Large intestine (tissue), 3 donors: ENCODE measurements around the gene ABHD14A. TPM values are rescaled to one million over a fixed set of nuclear protein-coding genes. Genes with fewer than 3 reads are reported as not detected.

Experiments
- DNase-seq, 2 donors: peaks; one replicate each; pipeline versions ENCODE4 v3.0.0 to v3.0.0-alpha.2; 2013
- H3K27ac ChIP-seq: one replicate; pipeline ENCODE4 v1.5.1; 2013; ENCODE audit warnings: low read length
- H3K27me3 ChIP-seq: 2 replicates; pipeline ENCODE4 v1.6.1; 2013; ENCODE audit warnings: low read length; ENCODE audit not compliant: control insufficient read depth, insufficient read depth
- H3K36me3 ChIP-seq: 2 replicates; pipeline ENCODE4 v1.6.1; 2013; ENCODE audit warnings: low read length; ENCODE audit not compliant: control insufficient read depth, insufficient read depth
- H3K4me1 ChIP-seq: one replicate; pipeline ENCODE4 v1.6.1; 2013; ENCODE audit warnings: low read length; ENCODE audit not compliant: control insufficient read depth, insufficient read depth
- H3K4me3 ChIP-seq: one replicate; pipeline ENCODE4 v1.5.1; 2013; ENCODE audit warnings: low read length
- H3K9me3 ChIP-seq: one replicate; pipeline ENCODE4 v1.6.1; 2013; ENCODE audit warnings: mild to moderate bottlenecking, low read depth, low read length, moderate library complexity; ENCODE audit not compliant: control insufficient read depth
- WGBS: methylation state at CpG from one replicate; pipeline ENCODE4 v1.1.5; 2013; ENCODE audit warnings: low lambda C conversion rate; ENCODE audit not compliant: insufficient coverage; 5-methylcytosine and 5-hydroxymethylcytosine counted together
- polyA plus RNA-seq: library from polyadenylated mRNA; unstranded; fragments of 120-200 nt; gene quantifications from one replicate; pipeline ENCODE4 v1.2.1, GENCODE V29; 2013

ABHD14A gene
- polyA plus RNA-seq, 1 donor: 14.1 TPM

GRCh38 chr3:51947215-51947900, 27.5 kb upstream of the ABHD14A start:
- peaks cover 11% of the 10 kb centered on the region for H3K4me1 ChIP-seq
- no peak for DNase-seq
- H3K36me3 ChIP-seq: peaks cover 2% of the 10 kb centered on the region
- no peak overlapping the region for H3K27ac ChIP-seq
- no CpG with 5 or more reads among the region's 13 CpGs for WGBS
- no peak overlapping the region for H3K4me3 ChIP-seq
- no peaks in the 10 kb centered on the region for H3K27me3 ChIP-seq
- no peaks in the 10 kb centered on the region for H3K9me3 ChIP-seq

DNA sequence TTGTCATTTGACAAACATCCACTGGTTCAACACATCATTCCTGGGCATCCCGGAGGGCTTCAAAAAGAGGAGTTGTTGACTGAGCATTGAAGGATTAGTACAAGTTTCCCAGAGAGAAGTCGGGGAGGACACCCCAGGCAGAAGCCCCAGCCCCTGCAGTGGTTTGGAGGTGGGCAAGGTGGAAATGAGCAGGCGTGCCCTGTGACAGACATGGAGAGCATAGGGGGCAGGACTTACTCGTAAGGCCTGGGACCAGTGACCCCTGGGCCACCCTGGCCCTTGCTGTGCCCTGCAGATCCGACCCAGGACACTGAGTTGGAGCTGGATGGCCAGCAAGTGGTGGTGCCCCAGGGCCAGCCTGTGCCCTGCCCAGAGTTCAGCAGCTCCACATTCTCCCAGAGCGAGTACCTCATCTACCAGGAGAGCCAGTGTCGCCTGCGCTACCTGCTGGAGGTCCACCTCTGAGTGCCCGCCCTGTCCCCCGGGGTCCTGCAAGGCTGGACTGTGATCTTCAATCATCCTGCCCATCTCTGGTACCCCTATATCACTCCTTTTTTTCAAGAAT, 26.8 kb upstream of the ABHD14A start:
- no peak for DNase-seq
- H3K4me3 ChIP-seq: no peak overlapping the region
- peaks cover 4% of the 10 kb centered on the region for H3K4me1 ChIP-seq
- H3K9me3 ChIP-seq: no peaks in the 10 kb centered on the region
- peaks cover 2% of the 10 kb centered on the region for H3K36me3 ChIP-seq
- H3K27ac ChIP-seq: no peak overlapping the region
- peaks cover 3% of the 10 kb centered on the region for H3K27me3 ChIP-seq
- WGBS: 100% methylated on average over 2 of the region's 10 CpGs

DNA sequence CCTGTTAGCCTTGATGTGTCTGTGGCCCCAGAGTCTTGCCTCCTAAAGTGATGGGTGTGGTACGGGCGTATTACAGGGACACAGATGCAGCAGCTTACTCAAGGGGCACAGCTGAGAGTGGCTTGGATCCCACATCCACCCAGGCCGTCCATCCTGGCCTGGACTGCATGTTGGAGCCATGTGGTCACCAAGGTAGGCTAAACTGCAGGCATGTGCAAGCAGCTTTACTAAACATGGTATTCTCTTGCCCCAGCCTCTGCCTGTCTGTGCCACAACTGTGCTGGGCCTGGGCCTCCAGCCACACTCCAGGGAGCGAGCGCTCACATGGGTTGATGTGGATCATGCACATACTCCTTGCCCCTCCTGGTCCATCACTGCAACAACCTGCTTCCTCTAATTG, 25.7 kb upstream of the ABHD14A start:
- Histone ChIP-seq H3K4me1 (no peaks in the 10 kb centered on the region), H3K9me3 (no peaks in the 10 kb centered on the region), H3K36me3 (peaks cover 2% of the 10 kb centered on the region), H3K27ac (no peak overlapping the region), H3K4me3 (no peak overlapping the region), H3K27me3 (peaks cover 9% of the 10 kb centered on the region)
- no CpG with 5 or more reads among the region's 5 CpGs for WGBS
- DNase-seq: no peak

- no peak overlapping the region for H3K4me3 ChIP-seq
- no CpG with 5 or more reads among the region's 2 CpGs for WGBS
- peaks cover 7% of the 10 kb centered on the region for H3K9me3 ChIP-seq
- H3K27ac ChIP-seq: no peak overlapping the region
- H3K36me3 ChIP-seq: peaks cover under 1% of the 10 kb centered on the region
- peaks cover 23% of the 10 kb centered on the region for H3K27me3 ChIP-seq
- no peak for DNase-seq
- H3K4me1 ChIP-seq: no peaks in the 10 kb centered on the region
Observed at GRCh38 chr3:51950899-51951298, 24.0 kb upstream of the ABHD14A start.

DNA sequence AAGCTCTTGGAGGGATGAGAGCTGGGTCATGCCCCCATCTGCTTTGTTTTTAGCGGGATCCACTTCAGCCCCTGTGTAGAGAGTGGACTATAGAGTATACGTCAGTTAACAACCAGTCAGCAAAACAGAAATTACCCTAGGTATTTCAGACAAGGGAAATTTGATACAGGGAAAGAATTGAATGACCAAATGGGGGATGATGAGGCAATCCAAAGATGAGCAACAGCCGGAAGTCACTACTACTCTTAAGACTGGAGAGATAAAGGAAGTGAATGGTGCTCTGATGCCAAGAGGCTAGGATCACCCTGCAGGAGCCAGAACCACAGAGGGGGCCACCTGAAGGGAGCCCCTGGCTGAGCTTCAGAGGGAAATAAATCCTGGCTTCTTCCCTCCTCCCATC, 21.4 kb upstream of the ABHD14A start:
- Histone ChIP-seq H3K9me3 (peaks cover 9% of the 10 kb centered on the region), H3K4me1 (no peaks in the 10 kb centered on the region), H3K27me3 (peaks cover 23% of the 10 kb centered on the region), H3K27ac (no peak overlapping the region), H3K36me3 (peaks cover 3% of the 10 kb centered on the region), H3K4me3 (no peak overlapping the region)
- WGBS: 80% methylated on average over 1 of the region's 3 CpGs
- no peak for DNase-seq

DNA sequence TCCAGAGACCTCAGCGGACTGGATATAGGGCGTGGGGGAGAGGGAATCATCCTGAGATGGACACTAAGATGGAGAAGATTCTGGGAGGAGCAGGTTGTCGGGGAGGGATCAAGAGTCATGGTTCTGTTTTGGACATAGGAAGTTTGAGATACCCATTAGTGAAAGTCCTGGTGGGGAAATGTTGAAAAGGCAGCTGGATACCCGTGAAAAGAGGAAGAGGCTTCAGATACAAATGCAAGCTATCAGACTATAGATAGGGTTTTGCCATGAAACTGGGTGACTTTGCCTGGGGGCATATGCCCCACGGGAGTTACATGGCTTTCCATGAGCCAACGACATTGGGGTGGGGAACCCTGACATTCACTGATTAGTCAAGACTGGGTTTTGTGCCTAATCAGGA, 20.8 kb upstream of the ABHD14A start:
- Histone ChIP-seq H3K4me3 (no peak overlapping the region), H3K27me3 (peaks cover 23% of the 10 kb centered on the region), H3K4me1 (no peaks in the 10 kb centered on the region), H3K36me3 (peaks cover 5% of the 10 kb centered on the region), H3K27ac (no peak overlapping the region), H3K9me3 (peaks cover 9% of the 10 kb centered on the region)
- DNase-seq: no peak
- 100% methylated on average over 3 of the region's 6 CpGs for WGBS

DNA sequence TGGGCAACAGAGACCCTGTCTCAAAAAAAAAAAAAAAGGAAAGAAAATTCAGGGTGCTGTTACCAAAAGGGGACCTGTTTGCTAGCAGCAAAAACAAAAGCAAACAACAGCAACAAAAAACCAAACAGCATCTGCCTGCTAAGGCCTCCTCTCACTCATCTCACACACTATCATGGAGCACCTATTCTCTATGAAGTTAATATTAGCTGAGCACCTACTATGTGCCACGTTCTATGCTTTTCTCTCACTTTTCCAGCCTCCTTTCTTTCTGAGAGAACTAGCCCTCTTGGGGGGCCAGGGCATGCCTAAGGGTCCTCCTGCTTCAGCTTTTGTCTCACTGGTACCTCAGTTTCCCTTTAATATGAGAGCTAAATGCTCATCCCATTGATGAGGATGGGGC, 20.2 kb upstream of the ABHD14A start:
- peaks cover 23% of the 10 kb centered on the region for H3K27me3 ChIP-seq
- no peak overlapping the region for H3K27ac ChIP-seq
- H3K4me3 ChIP-seq: no peak overlapping the region
- no peaks in the 10 kb centered on the region for H3K4me1 ChIP-seq
- peaks cover 8% of the 10 kb centered on the region for H3K36me3 ChIP-seq
- no CpG with 5 or more reads among the region's 1 CpG for WGBS
- H3K9me3 ChIP-seq: peaks cover 9% of the 10 kb centered on the region
- DNase-seq: no peak

- Histone ChIP-seq H3K4me3 (no peak within 1 kb of the TSS), H3K36me3 (peaks cover 12% of the 10 kb centered on the region), H3K27me3 (peaks cover 23% of the 10 kb centered on the region), H3K9me3 (peaks cover 9% of the 10 kb centered on the region), H3K27ac (no peak within 1 kb of the TSS), H3K4me1 (no peaks in the 10 kb centered on the region)
- WGBS: no CpG with 5 or more reads among the region's 33 CpGs
- no peak for DNase-seq
Observed at GRCh38 chr3:51955175-51955892, 19.5 kb upstream of the ABHD14A start, which contains the start of gene GPR62. Gene GPR62, plus strand, starts transcription at chr3:51955381. Its CDS starts 272 bp downstream, at chr3:51955653.

- peak; percentile 42 to 71 for DNase-seq
- Histone ChIP-seq H3K9me3 (peaks cover 9% of the 10 kb centered on the region), H3K4me3 (no peak overlapping the region), H3K36me3 (peaks cover 12% of the 10 kb centered on the region), H3K4me1 (peaks cover 4% of the 10 kb centered on the region), H3K27ac (no peak overlapping the region), H3K27me3 (peaks cover 23% of the 10 kb centered on the region)
- no CpG with 5 or more reads among the region's 97 CpGs for WGBS
Observed at GRCh38 chr3:51955893-51956770, 18.7 kb upstream of the ABHD14A start.
